Frontal cortex (tissue), 4 donors: Measurements from ENCODE around the gene HECTD4. TPM values are rescaled to one million over a fixed set of nuclear protein-coding genes. Genes with fewer than 3 reads are reported as not detected.
"Not testable (repeated sequence)": the region's sequence is repeated elsewhere in the genome, so short reads cannot be mapped to it uniquely, and the experiment has no call there.

Experiments
- DNase-seq, 2 donors: peaks; one replicate each; pipeline ENCODE4 v3.0.0; 2012; ENCODE audit warnings: low spot score in 2 of 2
- FAIRE-seq: peaks from 2 replicates; lab custom pipeline; 2012; peaks lifted over from hg19 to GRCh38; lab: Jason Lieb, UNC
- total RNA-seq: library from RNA; depleted of rRNA; stranded (reverse); fragments of >200 nt; gene quantifications from one replicate; pipeline ENCODE4 v1.2.3, GENCODE V29; 2014
- donor health status: control.
- donor health status: control.
- donor health status: control.

Gene HECTD4
- total RNA-seq, 1 donor from 2014 or later, result 85.6 TPM

- no peak for FAIRE-seq
- no peak for DNase-seq
Measured at GRCh38 chr12:112357214-112357613, 25.0 kb downstream of the HECTD4 start.

GRCh38 chr12:112354399-112354798 lies 27.8 kb downstream of the HECTD4 start:
- DNase-seq, result no peak
- FAIRE-seq, result no peak

- FAIRE-seq, result no peak
Measured at GRCh38 chr12:112353393-112353792, 28.8 kb downstream of the HECTD4 start.

GRCh38 chr12:112352921-112353320 lies 29.3 kb downstream of the HECTD4 start:
- DNase-seq (no peak), FAIRE-seq (no peak)

More at GRCh38 chr12:112353393-112353792, 28.8 kb downstream of the HECTD4 start:
- DNase-seq, result no peak

DNA sequence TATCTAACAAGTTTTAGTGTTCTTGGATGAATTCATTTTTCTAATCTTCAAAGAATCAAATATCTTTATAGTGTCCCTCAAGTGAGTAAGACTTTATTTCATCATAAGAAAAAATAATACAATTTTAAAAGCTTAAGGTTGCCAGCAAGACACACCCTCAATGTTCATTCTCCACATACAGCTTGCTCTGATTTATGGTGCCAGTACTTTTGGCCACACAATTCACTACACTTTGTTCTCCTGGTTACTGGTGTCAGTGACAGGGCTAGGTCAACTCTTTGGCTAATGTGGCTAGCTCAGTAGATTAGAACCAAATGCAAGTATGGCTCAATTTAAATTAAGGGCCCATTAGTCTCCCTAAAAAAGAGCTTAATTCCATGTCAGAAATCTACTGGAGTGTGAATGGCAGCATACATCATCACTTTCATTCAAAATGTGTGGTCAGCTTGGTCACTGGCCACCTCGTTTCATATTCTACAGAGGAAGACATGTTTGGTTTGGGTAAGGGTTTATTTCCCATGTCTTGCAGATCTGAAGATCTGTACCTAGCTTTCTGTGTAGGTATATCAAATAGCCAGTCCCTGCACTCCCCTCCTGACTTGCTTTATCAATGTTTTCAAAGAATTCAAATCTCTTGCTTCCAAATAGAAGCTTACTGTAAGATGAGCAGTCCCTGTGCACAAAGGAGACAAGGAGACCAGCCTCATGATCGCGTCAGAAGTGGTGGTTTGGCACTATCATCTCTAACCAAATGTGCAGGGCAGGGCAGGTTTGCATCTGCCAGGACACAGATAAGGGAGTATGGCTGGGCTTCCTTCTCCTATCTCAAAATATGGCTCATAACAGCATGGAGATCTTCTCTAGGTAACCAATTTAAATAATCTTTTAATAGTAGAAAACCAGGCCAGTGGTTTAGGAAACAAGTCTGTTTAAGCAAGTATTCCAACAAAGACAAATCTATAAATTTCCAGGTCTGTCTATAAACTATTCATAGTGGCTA lies 31.3 kb downstream of the HECTD4 start:
- DNase-seq (no peak), FAIRE-seq (no peak)

DNA sequence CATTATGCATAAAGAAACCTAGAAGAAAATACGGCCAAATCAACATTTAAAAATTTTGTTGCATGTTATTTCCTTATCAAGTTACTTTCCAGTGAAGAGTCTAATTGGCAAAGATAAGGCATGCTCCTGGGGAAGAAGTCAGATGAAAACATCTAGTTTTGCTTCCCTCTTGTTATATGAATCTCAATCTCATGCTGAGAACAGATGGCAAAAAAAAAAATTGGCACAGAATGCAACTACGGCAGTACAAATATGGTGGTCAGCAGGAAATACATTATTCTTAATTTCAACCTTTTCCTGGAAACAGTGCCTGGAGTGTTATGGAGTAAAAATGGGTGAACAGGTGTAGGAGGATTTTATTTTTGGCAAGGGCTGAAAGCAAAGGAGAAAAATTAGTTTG lies 32.8 kb downstream of the HECTD4 start:
- DNase-seq (no peak), FAIRE-seq (no peak)

GRCh38 chr12:112348926-112349325 lies 33.3 kb downstream of the HECTD4 start:
- DNase-seq, FAIRE-seq: not testable (repeated sequence)

GRCh38 chr12:112347581-112347982 lies 34.6 kb downstream of the HECTD4 start:
- FAIRE-seq, result no peak

GRCh38 chr12:112346194-112346593 lies 36.0 kb downstream of the HECTD4 start:
- DNase-seq, result no peak
- FAIRE-seq, result no peak

More at GRCh38 chr12:112347581-112347982, 34.6 kb downstream of the HECTD4 start:
- no peak for DNase-seq

DNA sequence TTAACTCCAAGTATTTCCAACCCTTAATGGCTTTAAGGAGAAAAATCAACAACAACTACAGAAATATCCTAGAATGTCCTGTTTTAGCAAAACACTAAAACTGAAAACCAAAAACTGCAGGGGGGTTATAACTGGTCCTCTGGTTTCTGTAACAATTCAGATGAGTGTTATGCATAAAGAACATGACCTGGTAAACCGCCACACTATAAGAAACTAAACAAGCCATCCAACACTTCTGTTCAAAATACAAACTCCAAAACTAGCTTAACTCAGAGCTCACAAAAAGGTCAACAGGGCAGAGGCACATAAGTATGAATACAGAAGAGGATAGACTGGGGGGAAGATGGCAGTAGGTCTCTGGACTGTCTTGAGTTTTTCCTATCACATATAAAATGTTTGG lies 38.0 kb downstream of the HECTD4 start:
- FAIRE-seq, result no peak
- no peak for DNase-seq

DNA sequence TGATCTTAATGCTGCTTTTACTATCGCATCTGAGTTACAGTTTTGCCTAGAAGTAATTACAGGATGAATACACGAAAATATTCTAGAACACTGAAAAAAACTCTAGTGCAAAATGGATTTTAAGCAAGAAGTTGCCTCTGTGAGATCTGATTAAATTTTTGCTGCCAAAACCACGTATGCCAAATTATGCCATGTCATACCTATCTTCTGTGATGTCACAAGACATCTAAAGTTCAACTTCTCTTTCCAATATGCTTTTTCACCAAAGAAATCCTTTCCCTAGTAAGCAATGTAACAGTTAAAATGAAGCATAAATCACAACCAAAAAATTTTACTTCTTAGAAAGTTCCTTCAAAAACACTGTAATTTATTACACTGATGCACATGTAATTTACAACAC lies 39.6 kb downstream of the HECTD4 start:
- FAIRE-seq, result no peak
- DNase-seq, result no peak

GRCh38 chr12:112341046-112341825 lies 41.0 kb downstream of the HECTD4 start:
- DNase-seq (no peak), FAIRE-seq (no peak)

DNA sequence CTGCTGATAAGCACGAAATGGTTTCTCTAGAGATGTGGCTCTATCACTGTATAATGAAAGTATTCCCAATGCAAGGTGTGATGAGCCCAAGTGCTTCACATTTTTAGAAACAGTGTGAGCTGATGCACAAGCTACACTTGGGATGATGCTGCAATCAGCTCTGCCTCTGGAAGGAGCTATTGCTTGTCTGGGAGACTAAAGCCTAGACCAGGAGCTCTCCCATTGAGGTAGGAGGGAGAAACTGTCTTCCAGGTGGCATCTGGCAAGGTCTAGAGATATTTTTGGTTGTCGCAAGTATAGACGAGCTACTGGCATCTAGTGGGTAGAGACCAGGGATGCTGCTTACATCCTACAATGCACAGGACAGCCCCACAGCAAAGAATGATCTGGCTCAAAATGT lies 42.0 kb downstream of the HECTD4 start:
- FAIRE-seq, result no peak
- no peak for DNase-seq

- DNase-seq, FAIRE-seq: not testable (repeated sequence)
Measured at GRCh38 chr12:112334999-112335398, 47.2 kb downstream of the HECTD4 start.

- FAIRE-seq, result no peak
Measured at GRCh38 chr12:112333019-112333418, 49.2 kb downstream of the HECTD4 start.

DNA sequence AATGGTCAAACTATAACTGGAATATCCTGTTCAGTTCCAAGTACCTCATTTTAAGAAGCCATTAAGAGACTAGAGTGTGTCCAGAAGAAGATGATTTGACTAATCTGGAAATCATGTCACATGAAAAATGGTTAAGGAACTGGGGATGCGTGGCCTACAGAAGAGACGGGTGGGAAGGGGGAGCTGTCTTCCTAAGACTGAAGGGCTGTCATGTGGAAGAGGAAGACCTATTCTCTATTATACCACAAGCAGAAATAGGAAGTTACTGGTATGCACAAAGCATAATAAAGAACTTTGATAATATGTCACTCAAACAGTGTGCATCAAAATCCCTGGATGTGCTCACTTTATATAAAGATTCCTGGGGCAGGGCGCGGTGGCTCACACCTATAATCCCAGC lies 50.3 kb downstream of the HECTD4 start:
- FAIRE-seq, result no peak
- DNase-seq, result no peak

More at GRCh38 chr12:112333019-112333418, 49.2 kb downstream of the HECTD4 start:
- no peak for DNase-seq

DNA sequence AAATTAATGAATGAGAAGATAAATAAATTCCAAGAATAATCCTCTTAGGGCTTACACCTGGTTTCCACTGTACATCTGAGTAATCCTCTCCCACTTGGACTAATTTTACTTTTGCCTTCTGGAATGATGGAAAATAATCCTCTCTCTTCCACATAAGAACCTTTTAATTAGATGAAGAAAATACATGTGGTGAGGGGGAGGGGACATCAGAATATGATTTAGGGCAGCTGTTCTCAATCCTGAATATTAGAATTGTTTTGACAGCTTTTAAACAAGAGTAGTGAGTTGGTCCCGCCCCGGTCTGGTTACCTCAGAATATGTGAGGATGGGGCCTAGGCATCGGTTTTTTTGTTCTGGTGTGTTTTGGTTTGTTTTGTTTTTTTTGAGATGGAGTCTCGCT lies 51.5 kb downstream of the HECTD4 start:
- no peak for FAIRE-seq
- DNase-seq, result no peak

- DNase-seq (no peak), FAIRE-seq (no peak)
Measured at GRCh38 chr12:112328456-112329124, 53.6 kb downstream of the HECTD4 start.

- peak; percentile 94 for FAIRE-seq
Measured at GRCh38 chr12:112327209-112327938, 54.9 kb downstream of the HECTD4 start.

More at GRCh38 chr12:112327209-112327938, 54.9 kb downstream of the HECTD4 start:
- DNase-seq, result no peak
